ENCODE measurements around the gene OR7G2. TPM values are rescaled to one million over a fixed set of nuclear protein-coding genes. Genes with fewer than 3 reads are reported as not detected.
"Not testable (repeated sequence)": the region's sequence is repeated elsewhere in the genome, so short reads cannot be mapped to it uniquely, and the experiment has no call there.

Gene OR7G2
- total RNA-seq, 1 experiment from 2014 or later: not detected

DNA sequence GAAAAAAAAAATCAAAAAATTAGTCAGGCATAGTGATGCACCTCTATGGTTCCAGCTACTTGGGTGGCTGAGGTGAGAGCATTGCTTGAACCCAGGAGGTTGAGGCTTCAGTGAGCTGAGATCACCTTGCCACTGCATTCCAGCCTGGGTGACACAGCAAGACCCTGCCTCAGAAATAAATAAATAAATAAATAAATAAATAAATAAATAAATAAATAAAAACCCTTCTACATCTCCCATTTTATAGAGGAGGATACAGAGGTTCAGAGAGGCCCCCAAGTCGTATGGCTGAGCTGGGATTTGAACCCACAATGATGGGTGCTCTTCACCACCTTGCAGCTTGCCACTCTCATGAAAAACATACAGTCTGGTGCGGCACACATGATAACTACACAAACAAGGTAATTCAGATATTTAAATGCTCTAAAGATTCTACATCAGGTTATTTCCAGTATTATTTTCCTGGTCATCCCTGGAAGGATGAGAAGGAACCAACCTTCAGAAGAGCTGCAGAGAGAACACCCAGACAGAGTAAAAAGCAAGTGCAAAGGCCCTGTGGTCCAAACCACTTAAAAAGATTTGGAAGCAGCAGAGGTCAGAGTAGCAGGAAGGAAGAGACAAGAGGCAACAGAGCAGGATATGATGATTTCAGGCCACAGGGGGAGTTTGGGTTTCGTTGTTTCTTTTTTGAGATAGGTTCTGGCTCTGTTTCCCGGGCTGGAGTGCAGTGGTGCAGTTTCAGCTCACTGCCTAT lies 49.6 kb downstream of the OR7G2 start:
- DNase-seq (no peak), ATAC-seq (no peak)
- Histone ChIP-seq H3K79me2 (ENCODE audit: low read length) (no peaks in the 10 kb centered on the region), H3K4me1 (ENCODE audit: insufficient read depth, low read length) (peaks cover 24% of the 10 kb centered on the region), H3K36me3 (ENCODE audit: low read depth, low read length) (no peaks in the 10 kb centered on the region), H4K20me1 (ENCODE audit: low read length) (no peaks in the 10 kb centered on the region), H3K9ac (ENCODE audit: low read length) (no peak overlapping the region), H3K4me3 (ENCODE audit: low read length) (no peak overlapping the region), H3K27ac (ENCODE audit: low read length) (no peak overlapping the region), H3K27me3 (ENCODE audit: low read length) (no peaks in the 10 kb centered on the region), H3K9me2 (replicated peaks; ENCODE audit: low read length) (no peaks in the 10 kb centered on the region), H2AFZ (ENCODE audit: low read length) (no peak overlapping the region), H3K4me2 (ENCODE audit: low read length) (no peak overlapping the region), H3F3A (ENCODE audit: low read length, unreplicated experiment) (no peaks in the 10 kb centered on the region), H3K9me3 (ENCODE audit: low read length) (no peaks in the 10 kb centered on the region)
- no TSS peak for BruUV-seq (replicated peaks)
- intact Hi-C loops (cut with micrococcal nuclease): no loop called here
- ChIA-PET CTCF (no interaction called here), POLR2A (ENCODE audit: unreplicated experiment) (no interaction called here)
- TF ChIP-seq, protein P1, sequence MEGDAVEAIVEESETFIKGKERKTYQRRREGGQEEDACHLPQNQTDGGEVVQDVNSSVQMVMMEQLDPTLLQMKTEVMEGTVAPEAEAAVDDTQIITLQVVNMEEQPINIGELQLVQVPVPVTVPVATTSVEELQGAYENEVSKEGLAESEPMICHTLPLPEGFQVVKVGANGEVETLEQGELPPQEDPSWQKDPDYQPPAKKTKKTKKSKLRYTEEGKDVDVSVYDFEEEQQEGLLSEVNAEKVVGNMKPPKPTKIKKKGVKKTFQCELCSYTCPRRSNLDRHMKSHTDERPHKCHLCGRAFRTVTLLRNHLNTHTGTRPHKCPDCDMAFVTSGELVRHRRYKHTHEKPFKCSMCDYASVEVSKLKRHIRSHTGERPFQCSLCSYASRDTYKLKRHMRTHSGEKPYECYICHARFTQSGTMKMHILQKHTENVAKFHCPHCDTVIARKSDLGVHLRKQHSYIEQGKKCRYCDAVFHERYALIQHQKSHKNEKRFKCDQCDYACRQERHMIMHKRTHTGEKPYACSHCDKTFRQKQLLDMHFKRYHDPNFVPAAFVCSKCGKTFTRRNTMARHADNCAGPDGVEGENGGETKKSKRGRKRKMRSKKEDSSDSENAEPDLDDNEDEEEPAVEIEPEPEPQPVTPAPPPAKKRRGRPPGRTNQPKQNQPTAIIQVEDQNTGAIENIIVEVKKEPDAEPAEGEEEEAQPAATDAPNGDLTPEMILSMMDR (conservative IDR thresholded peaks at IDR 0.05; ENCODE audit: low read depth, low read length): no peak
- TF ChIP-seq EZH2phosphoT487 (IDR thresholded peaks at IDR 0.05; ENCODE audit: borderline replicate concordance, low read length) (no peak), EZH2 (IDR thresholded peaks at IDR 0.05; ENCODE audit: low read length, unreplicated experiment) (no peak)

GRCh38 chr19:9056131-9056530 lies 51.1 kb downstream of the OR7G2 start:
- H3K9ac ChIP-seq (ENCODE audit: low read length): peak overlapping the region; percentile 54
- ATAC-seq; H4K20me1 ChIP-seq (ENCODE audit: low read length); H3K79me2 ChIP-seq (ENCODE audit: low read length); POLR2A ChIA-PET (ENCODE audit: unreplicated experiment); H3K27me3 ChIP-seq (ENCODE audit: low read length); CTCF ChIA-PET; DNase-seq; BruUV-seq (replicated peaks); intact Hi-C loops (cut with micrococcal nuclease); H3F3A ChIP-seq (ENCODE audit: low read length, unreplicated experiment); H2AFZ ChIP-seq (ENCODE audit: low read length); H3K9me3 ChIP-seq (ENCODE audit: low read length); H3K4me3 ChIP-seq (ENCODE audit: low read length); H3K9me2 ChIP-seq (replicated peaks; ENCODE audit: low read length); H3K36me3 ChIP-seq (ENCODE audit: low read depth, low read length): not testable (repeated sequence)
- peaks cover 24% of the 10 kb centered on the region for H3K4me1 ChIP-seq (ENCODE audit: insufficient read depth, low read length)
- H3K27ac ChIP-seq (ENCODE audit: low read length): peak overlapping the region; percentile 94
- peak overlapping the region; percentile 76 for H3K4me2 ChIP-seq (ENCODE audit: low read length)

DNA sequence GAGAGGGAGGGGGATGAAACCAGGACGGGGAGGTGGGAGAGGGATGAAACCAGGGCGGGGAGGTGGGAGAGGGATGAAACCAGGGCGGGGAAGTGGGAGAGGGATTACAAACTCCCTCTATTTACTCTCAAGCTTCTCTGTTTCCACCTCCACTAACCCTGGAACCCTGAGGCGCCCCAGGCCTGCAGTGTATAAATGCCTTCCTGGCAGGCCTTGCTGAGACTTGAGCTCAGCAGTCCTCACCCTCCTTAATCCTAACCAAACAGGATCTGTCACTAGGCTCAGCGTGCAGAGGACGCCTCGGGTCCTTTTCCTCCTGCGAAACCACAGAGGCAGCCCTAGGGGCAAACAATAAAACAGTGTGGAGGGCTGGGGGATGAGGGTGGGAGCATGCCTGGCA lies 52.5 kb downstream of the OR7G2 start:
- Histone ChIP-seq H3K79me2 (ENCODE audit: low read length) (no peaks in the 10 kb centered on the region), H3K27ac (ENCODE audit: low read length) (peak overlapping the region; percentile 94), H3K36me3 (ENCODE audit: low read depth, low read length) (no peaks in the 10 kb centered on the region), H3K27me3 (ENCODE audit: low read length) (no peaks in the 10 kb centered on the region), H3K9me2 (replicated peaks; ENCODE audit: low read length) (no peaks in the 10 kb centered on the region), H3K9ac (ENCODE audit: low read length) (peak overlapping the region; percentile 74), H3F3A (ENCODE audit: low read length, unreplicated experiment) (no peaks in the 10 kb centered on the region), H3K9me3 (ENCODE audit: low read length) (no peaks in the 10 kb centered on the region), H2AFZ (ENCODE audit: low read length) (0 out of 2 replicates have a peak overlapping the region, but pooled peaks have one; percentile 4), H4K20me1 (ENCODE audit: low read length) (no peaks in the 10 kb centered on the region), H3K4me3 (ENCODE audit: low read length) (peak overlapping the region; percentile 42; the same call in 1 of the 2 replicates), H3K4me1 (ENCODE audit: insufficient read depth, low read length) (peaks cover 31% of the 10 kb centered on the region), H3K4me2 (ENCODE audit: low read length) (peak overlapping the region; percentile 76)
- CTCF ChIA-PET: no interaction called here
- intact Hi-C loops (cut with micrococcal nuclease): loop anchor here (1.0 kb wide), 2 partner anchors 21 to 22 kb away; no protein-coding TSS in a partner anchor
- no TSS peak for BruUV-seq (replicated peaks)
- POLR2A ChIA-PET (ENCODE audit: unreplicated experiment): interaction anchor here (0.7 kb wide), 1 partner anchor 71 kb away, joined by 17 read pairs; no protein-coding TSS in a partner anchor
- TF ChIP-seq EZH2 (IDR thresholded peaks at IDR 0.05; ENCODE audit: low read length, unreplicated experiment) (no peak), EZH2phosphoT487 (IDR thresholded peaks at IDR 0.05; ENCODE audit: borderline replicate concordance, low read length) (peak; percentile 70)
- ATAC-seq: peak; percentile 85
- DNase-seq: peak; percentile 95
